ENCODE data around the gene ZC3H13. TPM values are rescaled to one million over a fixed set of nuclear protein-coding genes. Genes with fewer than 3 reads are reported as not detected.
"Not testable (repeated sequence)": the region's sequence is repeated elsewhere in the genome, so short reads cannot be mapped to it uniquely, and the experiment has no call there.

ZC3H13 gene
- total RNA-seq, 2 experiments from 2014 or later, result 38.9 to 42.0 TPM

DNA sequence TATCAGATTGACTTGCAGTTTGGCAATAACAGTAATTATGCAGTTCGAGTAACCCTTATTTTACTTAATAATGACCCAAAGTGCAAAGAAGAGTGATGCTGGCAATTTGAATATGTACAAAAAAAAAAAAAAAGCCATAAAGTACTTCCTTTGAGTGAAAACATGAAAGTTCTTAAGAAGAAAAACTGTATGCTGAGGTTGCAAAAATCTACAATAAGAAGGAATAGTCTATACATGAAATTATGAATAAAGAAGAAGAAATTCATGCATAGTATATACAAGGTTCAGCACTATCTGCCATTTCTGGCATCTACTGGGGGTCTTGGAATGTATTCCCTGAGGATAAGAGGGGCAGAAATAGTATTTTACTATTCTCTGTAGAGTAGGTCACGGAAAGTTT lies 55.9 kb downstream of the ZC3H13 start:
- ChIA-PET CTCF (no interaction called here), POLR2A (no interaction called here)
- Mint-ChIP-seq H3K36me3 (ENCODE audit: low read depth) (peaks cover 29% of the 10 kb centered on the region), H3K4me1 (ENCODE audit: low read depth) (no peaks in the 10 kb centered on the region), H3K4me3 (no peak overlapping the region), H3K27ac (no peak overlapping the region), H3K9me3 (ENCODE audit: insufficient read depth) (no peaks in the 10 kb centered on the region), H3K27me3 (ENCODE audit: low read depth) (no peaks in the 10 kb centered on the region)
- DNase-seq, result no peak
- no peak for ATAC-seq

DNA sequence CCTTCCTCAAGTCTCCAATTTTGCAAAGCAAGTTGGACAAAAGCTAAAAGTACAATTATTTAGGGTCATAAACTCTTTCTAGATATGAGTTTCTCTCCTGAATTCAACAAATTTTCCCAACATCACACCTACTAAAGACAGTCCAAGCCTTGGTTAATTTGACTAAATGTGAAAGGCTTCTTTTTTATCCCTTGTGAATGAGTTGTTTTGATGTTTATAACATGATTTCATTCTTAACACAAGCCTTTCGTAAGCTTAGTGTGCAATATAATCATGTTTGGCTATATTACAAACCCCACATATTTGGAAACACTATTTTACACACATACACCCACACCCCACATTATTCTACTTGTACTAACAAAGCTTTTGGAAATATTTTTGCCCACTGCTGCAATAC lies 57.3 kb downstream of the ZC3H13 start:
- H3K9me3 Mint-ChIP-seq (ENCODE audit: insufficient read depth), result no peaks in the 10 kb centered on the region
- ATAC-seq (no peak), DNase-seq (no peak)
- H3K4me1 Mint-ChIP-seq (ENCODE audit: low read depth), result no peaks in the 10 kb centered on the region
- H3K36me3 Mint-ChIP-seq (ENCODE audit: low read depth), result peaks cover 15% of the 10 kb centered on the region
- H3K4me3 Mint-ChIP-seq, result no peak overlapping the region
- POLR2A ChIA-PET, result no interaction called here
- CTCF ChIA-PET, result interaction anchor here (0.5 kb wide), 1 partner anchor 21 kb away, joined by 3 read pairs; no protein-coding TSS in a partner anchor
- no peaks in the 10 kb centered on the region for H3K27me3 Mint-ChIP-seq (ENCODE audit: low read depth)
- no peak overlapping the region for H3K27ac Mint-ChIP-seq

DNA sequence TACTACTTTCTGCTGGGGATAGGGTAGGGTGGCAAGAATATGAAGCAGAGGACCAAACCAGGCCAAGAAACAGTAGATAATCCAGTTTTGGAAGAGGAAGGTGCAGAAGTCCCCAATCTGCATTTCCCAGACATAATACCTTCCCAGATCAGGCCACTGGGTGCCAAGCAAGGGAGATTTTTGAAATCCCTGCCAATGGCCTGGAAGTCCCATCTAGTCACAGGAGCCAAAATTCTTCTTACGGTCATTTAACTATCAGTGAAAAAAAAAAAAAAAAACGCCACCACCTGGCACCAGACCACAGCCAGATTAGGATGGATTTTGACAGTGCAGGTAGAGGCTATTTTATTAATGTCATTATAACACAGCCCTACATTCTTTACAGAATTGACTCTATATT lies 57.8 kb downstream of the ZC3H13 start:
- no peak for DNase-seq
- no peak overlapping the region for H3K4me3 Mint-ChIP-seq
- no peak for ATAC-seq
- H3K36me3 Mint-ChIP-seq (ENCODE audit: low read depth), result peaks cover 13% of the 10 kb centered on the region
- no peaks in the 10 kb centered on the region for H3K27me3 Mint-ChIP-seq (ENCODE audit: low read depth)
- no peak overlapping the region for H3K27ac Mint-ChIP-seq
- ChIA-PET POLR2A (no interaction called here), CTCF (no interaction called here)
- no peaks in the 10 kb centered on the region for H3K4me1 Mint-ChIP-seq (ENCODE audit: low read depth)
- H3K9me3 Mint-ChIP-seq (ENCODE audit: insufficient read depth), result no peaks in the 10 kb centered on the region

DNA sequence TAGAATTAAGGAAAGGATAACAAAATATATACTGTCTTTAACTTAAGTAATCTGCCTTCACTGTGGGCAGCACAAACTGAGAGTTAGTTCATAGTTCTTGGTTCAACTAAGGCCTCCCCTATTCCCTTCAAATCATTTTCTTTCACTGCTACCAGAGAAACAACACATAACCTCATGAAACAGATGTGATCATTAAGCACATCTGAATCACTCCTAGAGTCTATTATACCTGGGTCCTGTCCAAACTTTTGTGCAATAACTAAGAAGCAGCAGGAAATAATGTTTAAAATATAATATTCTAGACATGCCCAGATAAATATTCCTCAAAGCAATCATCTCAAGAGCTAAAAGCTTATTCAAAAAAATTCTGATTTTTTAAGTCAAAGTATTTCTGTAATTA lies 62.9 kb downstream of the ZC3H13 start:
- Mint-ChIP-seq H3K9me3 (ENCODE audit: insufficient read depth) (no peaks in the 10 kb centered on the region), H3K4me1 (ENCODE audit: low read depth) (no peaks in the 10 kb centered on the region), H3K27ac (no peak overlapping the region), H3K4me3 (no peak overlapping the region), H3K27me3 (ENCODE audit: low read depth) (no peaks in the 10 kb centered on the region), H3K36me3 (ENCODE audit: low read depth) (peaks cover 35% of the 10 kb centered on the region)
- no peak for DNase-seq
- ChIA-PET POLR2A (interaction anchor here (0.7 kb wide), 1 partner anchor 9 kb away, joined by 4 read pairs; no protein-coding TSS in a partner anchor), CTCF (no interaction called here)
- ATAC-seq, result no peak

DNA sequence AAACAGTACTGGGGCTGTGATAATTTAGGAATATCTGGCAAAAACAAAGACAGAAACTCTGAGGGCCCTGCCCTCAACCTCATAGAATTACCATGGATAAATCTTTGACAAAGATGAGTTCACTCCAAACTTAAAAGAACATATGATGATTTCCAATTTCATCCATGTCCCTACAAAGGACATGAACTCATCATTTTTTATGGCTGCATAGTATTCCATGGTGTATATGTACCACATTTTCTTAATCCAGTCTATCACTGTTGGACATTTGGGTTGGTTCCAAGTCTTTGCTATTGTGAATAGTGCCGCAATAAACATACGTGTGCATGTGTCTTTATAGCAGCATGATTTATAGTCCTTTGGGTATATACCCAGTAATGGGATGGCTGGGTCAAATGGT lies 71.4 kb downstream of the ZC3H13 start:
- CTCF ChIA-PET; H3K27ac Mint-ChIP-seq; H3K27me3 Mint-ChIP-seq (ENCODE audit: low read depth); H3K9me3 Mint-ChIP-seq (ENCODE audit: insufficient read depth); H3K4me3 Mint-ChIP-seq; ATAC-seq; DNase-seq; H3K4me1 Mint-ChIP-seq (ENCODE audit: low read depth); POLR2A ChIA-PET: not testable (repeated sequence)
- H3K36me3 Mint-ChIP-seq (ENCODE audit: low read depth), result peaks cover 65% of the 10 kb centered on the region

DNA sequence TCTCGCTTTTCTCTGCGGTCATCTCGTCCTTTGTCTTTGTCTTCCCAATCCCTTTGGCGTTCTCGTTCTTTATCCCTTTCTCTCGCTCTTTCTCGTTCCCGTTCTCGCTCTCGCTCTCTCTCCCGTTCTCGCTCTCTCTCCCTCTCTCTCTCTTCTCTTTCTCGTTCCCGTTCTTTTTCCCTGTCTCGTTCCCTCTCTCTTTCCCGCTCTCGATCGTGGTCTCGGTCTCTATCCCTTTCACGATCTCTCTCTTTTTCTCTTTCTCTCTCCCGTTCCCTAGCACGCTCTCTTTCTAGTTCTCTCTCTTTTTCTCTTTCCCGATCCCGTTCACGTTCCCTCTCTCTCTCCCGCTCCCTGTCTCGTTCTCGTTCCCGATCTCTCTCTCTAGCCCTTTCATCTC lies 77.2 kb downstream of the ZC3H13 start:
- Mint-ChIP-seq H3K4me3 (no peak overlapping the region), H3K27me3 (ENCODE audit: low read depth) (no peaks in the 10 kb centered on the region), H3K36me3 (ENCODE audit: low read depth) (peaks cover 54% of the 10 kb centered on the region), H3K9me3 (ENCODE audit: insufficient read depth) (no peaks in the 10 kb centered on the region), H3K4me1 (ENCODE audit: low read depth) (peaks cover 3% of the 10 kb centered on the region), H3K27ac (no peak overlapping the region)
- ChIA-PET CTCF (no interaction called here), POLR2A (no interaction called here)
- no peak for DNase-seq
- no peak for ATAC-seq

DNA sequence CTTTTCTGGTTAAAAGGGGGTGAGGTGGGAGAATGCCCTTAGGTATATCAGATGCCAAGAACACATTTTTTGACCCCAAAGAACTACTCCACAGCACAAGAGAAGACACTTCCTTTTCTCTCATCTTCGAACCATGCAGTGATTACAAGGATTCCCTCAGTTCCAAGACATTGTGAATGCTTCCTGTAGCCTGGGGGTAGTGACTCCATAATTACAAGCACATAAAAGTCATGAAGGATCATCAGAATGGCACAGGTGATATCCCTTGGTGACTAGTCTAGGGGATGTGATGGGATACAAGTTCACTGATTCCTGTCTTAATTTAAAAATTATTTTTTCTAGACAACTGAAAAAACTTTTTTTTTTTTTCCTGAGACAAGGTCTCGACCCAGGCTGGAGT lies 78.0 kb downstream of the ZC3H13 start:
- Mint-ChIP-seq H3K27me3 (ENCODE audit: low read depth) (no peaks in the 10 kb centered on the region), H3K4me3 (no peak overlapping the region), H3K4me1 (ENCODE audit: low read depth) (peaks cover 3% of the 10 kb centered on the region), H3K36me3 (ENCODE audit: low read depth) (peaks cover 55% of the 10 kb centered on the region), H3K9me3 (ENCODE audit: insufficient read depth) (no peaks in the 10 kb centered on the region), H3K27ac (no peak overlapping the region)
- POLR2A ChIA-PET, result no interaction called here
- DNase-seq, result no peak
- CTCF ChIA-PET, result no interaction called here
- no peak for ATAC-seq

DNA sequence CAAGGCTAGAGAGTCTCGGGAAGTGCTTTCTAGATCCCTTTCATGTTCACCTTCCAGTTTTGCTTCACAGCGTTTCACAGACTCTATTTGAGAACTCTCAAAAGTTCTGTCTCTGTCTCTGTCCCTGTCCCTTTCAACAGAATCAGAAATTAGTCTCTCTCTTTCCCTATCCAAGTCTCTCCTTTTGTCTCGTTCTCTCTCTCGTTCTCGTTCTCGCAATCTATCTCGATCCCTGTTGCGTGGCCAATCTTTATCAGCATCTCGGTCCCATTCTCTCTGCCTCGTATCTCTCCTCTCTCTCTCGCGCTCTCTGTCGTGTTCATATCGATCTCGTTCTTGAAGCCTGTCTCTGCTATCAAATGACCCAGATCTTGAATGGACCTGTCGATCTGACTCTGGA lies 85.0 kb downstream of the ZC3H13 start:
- Mint-ChIP-seq H3K9me3 (ENCODE audit: insufficient read depth) (no peaks in the 10 kb centered on the region), H3K4me1 (ENCODE audit: low read depth) (no peaks in the 10 kb centered on the region), H3K36me3 (ENCODE audit: low read depth) (peaks cover 54% of the 10 kb centered on the region), H3K4me3 (no peak overlapping the region), H3K27me3 (ENCODE audit: low read depth) (no peaks in the 10 kb centered on the region), H3K27ac (no peak overlapping the region)
- DNase-seq (no peak), ATAC-seq (no peak)
- ChIA-PET POLR2A (no interaction called here), CTCF (no interaction called here)

DNA sequence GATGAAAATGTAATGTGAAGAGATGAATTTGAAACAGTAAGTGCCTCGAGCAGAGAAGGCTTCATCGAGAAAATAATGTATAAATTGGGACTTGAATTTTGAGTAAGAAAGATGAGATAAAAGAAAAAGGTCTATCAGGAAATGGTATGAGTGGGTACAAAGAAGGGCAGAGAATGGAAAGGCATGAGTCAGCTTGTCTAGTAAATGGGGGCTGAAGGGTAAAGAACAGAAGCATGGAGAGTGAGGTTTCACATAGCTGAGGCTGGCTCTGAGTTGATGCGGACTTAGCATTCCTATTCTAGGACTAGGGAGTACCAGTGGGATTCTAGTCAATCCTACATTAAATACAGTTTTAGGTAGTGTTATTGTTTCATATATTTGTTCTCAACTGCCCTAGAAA lies 85.8 kb downstream of the ZC3H13 start:
- no peaks in the 10 kb centered on the region for H3K4me1 Mint-ChIP-seq (ENCODE audit: low read depth)
- no peaks in the 10 kb centered on the region for H3K9me3 Mint-ChIP-seq (ENCODE audit: insufficient read depth)
- DNase-seq (no peak), ATAC-seq (no peak)
- no peak overlapping the region for H3K27ac Mint-ChIP-seq
- CTCF ChIA-PET, result no interaction called here
- POLR2A ChIA-PET, result interaction anchor here (0.6 kb wide), 1 partner anchor 91 kb away, joined by 5 read pairs; no protein-coding TSS in a partner anchor
- H3K4me3 Mint-ChIP-seq, result no peak overlapping the region
- peaks cover 50% of the 10 kb centered on the region for H3K36me3 Mint-ChIP-seq (ENCODE audit: low read depth)
- no peaks in the 10 kb centered on the region for H3K27me3 Mint-ChIP-seq (ENCODE audit: low read depth)

DNA sequence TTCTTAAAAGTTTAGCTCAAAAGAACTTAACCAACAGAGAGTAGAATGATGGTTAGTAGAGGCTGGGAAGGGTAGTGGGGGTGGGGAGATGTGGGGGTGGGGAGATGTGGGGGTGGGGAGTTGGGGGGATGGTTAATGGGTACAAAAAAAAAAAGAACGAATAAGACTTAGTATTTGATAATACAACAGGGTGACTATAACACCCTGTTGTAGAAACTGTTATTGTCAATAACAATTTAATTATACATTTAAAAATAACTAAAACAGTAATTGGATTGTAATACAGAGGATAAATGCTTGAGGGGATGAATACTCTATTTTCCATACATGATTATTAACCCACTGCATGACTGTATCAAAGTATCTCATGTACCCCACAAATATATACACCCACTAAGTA lies 91.1 kb downstream of the ZC3H13 start:
- no peaks in the 10 kb centered on the region for H3K27me3 Mint-ChIP-seq (ENCODE audit: low read depth)
- CTCF ChIA-PET, result no interaction called here
- no peak overlapping the region for H3K4me3 Mint-ChIP-seq
- no peaks in the 10 kb centered on the region for H3K9me3 Mint-ChIP-seq (ENCODE audit: insufficient read depth)
- H3K36me3 Mint-ChIP-seq (ENCODE audit: low read depth), result peaks cover 39% of the 10 kb centered on the region
- DNase-seq, result no peak
- POLR2A ChIA-PET, result no interaction called here
- no peaks in the 10 kb centered on the region for H3K4me1 Mint-ChIP-seq (ENCODE audit: low read depth)
- no peak overlapping the region for H3K27ac Mint-ChIP-seq
- no peak for ATAC-seq

DNA sequence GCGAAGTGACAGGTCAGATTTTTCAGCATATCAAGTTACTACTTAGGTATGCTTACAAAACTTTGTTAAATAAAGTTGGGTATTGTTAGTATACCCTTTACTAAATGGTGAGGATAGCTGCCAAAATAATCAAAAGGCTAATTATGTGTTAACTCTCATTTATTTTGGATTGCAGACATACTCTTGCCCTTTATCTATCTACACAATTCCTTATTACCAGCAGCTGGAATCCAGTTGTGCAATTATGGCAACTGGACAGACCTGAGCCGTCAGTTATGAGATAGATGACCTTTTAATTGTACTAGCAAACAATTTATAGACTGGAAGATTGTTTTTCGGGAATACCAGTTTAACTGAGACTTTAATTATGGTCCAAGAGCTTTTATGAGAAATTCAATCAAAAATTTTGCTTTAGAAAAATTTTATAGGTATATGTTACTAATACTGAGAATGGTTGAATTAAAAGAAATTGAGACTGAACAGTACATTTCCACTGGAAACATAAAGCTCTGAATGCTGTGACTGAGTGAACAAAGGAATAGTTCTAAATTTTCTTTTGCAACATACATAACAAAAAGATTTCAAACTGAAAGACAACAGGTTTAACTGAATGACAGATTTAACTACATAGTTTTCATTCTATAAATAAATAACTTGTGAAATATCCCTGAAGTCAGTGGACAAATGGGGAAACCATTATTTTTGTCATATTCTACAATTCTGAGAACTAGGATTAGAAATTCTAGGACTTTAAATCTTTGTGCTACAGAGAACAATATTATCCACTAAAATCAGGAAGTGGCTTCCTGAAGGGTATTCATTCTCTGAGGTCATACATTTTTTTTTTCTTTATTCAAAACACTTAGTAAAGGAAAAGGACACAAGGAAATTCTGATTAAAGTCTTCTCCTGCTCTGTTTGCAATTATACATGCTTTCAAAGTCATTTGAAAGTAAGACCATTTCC lies 97.4 kb downstream of the ZC3H13 start:
- DNase-seq (no peak), ATAC-seq (no peak)
- Mint-ChIP-seq H3K27ac (no peak overlapping the region), H3K9me3 (ENCODE audit: insufficient read depth) (no peaks in the 10 kb centered on the region), H3K4me1 (ENCODE audit: low read depth) (no peaks in the 10 kb centered on the region), H3K27me3 (ENCODE audit: low read depth) (no peaks in the 10 kb centered on the region), H3K36me3 (ENCODE audit: low read depth) (peaks cover 34% of the 10 kb centered on the region), H3K4me3 (no peak overlapping the region)
- CTCF ChIA-PET, result no interaction called here
- POLR2A ChIA-PET, result no interaction called here

DNA sequence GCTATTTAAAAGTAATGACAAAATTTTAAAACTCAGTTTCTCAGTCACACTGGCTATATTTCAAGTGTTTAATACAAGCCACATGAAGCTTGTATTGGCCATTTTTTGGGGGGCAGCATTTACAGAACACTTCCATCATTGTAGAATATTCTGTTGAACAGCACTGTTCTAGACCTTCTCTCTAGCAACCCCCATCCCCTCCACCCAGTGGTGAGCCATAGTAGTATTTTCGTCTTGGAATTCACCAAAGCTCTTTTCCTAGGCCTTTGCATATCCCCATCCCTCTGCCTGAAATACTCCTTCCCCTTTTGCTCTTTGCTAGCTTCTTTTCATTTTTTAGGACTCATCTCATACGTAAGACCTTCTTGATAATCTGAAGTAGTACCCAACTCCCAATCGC lies 99.5 kb downstream of the ZC3H13 start:
- Mint-ChIP-seq H3K27me3 (ENCODE audit: low read depth) (no peaks in the 10 kb centered on the region), H3K27ac (no peak overlapping the region), H3K36me3 (ENCODE audit: low read depth) (peaks cover 26% of the 10 kb centered on the region), H3K4me1 (ENCODE audit: low read depth) (no peaks in the 10 kb centered on the region), H3K4me3 (no peak overlapping the region), H3K9me3 (ENCODE audit: insufficient read depth) (no peaks in the 10 kb centered on the region)
- CTCF ChIA-PET, result interaction anchor here (0.7 to 1.1 kb wide), 2 partner anchors 10 to 145 kb away, joined by 3 read pairs; no protein-coding TSS in a partner anchor
- no peak for ATAC-seq
- DNase-seq, result no peak
- POLR2A ChIA-PET, result no interaction called here

DNA sequence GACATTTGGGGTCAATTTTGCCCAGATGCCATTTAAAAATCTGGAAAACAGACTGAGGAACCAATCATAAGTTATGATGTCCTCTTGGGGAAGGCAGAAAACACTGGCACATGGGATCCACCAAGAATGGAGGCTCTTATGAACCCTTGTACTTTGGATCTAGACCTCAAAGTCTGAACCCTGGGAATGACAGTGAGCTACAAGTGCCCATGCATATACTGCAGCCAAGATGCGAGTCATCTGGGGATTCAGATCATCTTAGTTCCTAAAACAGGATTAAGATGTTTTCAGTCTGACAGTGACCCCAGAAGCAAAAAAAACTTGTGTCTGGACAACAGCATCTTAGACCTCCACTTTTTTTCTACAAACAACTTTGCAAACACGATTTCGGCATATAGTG lies 100.8 kb downstream of the ZC3H13 start:
- Mint-ChIP-seq H3K9me3 (ENCODE audit: insufficient read depth) (no peaks in the 10 kb centered on the region), H3K27me3 (ENCODE audit: low read depth) (no peaks in the 10 kb centered on the region), H3K27ac (no peak overlapping the region), H3K36me3 (ENCODE audit: low read depth) (peaks cover 18% of the 10 kb centered on the region), H3K4me1 (ENCODE audit: low read depth) (no peaks in the 10 kb centered on the region), H3K4me3 (no peak overlapping the region)
- POLR2A ChIA-PET, result no interaction called here
- ATAC-seq (no peak), DNase-seq (no peak)
- CTCF ChIA-PET, result no interaction called here
